ENCODE data around the gene RGS3. TPM values are rescaled to one million over a fixed set of nuclear protein-coding genes. Genes with fewer than 3 reads are reported as not detected.

Gene RGS3
- polyA plus RNA-seq, 2 of the 4 experiments (the other 2 are of a cell fraction): 19.6 to 22.9 TPM

DNA sequence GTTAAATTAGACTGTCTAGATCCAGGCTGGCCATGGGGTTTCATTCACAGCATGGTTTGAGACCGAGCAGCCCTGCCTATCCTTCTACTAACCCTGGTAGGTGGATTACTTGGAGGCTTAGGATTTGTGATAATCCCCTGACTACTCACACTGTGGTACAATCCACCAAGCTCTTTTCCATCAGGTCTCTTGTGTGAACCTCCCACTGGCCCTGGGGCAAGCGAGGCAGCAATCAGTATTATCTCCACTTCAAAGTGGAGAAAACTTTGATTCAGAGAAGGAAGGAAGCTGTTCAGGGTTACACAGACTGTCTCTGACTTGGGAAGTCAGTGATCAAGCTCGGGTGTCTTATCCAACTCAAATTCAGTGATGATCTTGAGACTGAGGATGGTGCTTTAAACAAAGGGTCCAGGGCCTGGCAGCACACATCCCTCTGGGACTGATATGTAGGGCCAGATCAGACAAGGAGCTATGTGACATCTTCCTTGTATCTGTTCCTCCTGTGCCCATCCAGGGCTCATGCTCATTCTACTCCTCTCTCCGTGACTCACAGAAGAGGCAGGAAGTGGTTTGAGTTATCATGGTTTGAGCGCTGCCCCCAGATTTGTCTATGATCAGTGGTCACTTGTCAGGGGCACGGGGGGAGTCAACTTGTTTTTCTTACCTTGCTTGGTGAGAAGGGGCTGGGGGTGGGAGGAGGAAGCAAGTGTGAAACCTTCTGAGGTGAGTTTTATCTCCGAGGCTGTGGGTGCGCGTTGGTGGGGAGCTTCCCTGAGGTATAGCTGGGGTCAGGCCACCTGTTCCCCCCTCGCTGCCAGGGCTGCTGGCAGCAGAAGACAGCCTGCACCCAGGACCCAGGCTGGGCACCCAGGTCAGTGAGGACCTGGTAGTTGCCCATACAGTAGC, 48.6 kb downstream of the RGS3 start:
- ChIA-PET POLR2A (no interaction called here), CTCF (interaction anchor here (1.2 to 3.7 kb wide), 3 partner anchors 9 to 143 kb away, joined by 3 to 11 read pairs (median 4); no protein-coding TSS in a partner anchor)
- Histone ChIP-seq H3K4me3 (no peak overlapping the region), H3K9me3 (no peaks in the 10 kb centered on the region), H3K4me2 (no peak overlapping the region), H3K4me1 (peaks cover 19% of the 10 kb centered on the region; the same call in 2 of the 3 replicates), H3K27ac (no peak overlapping the region)
- FAIRE-seq (no peak), DNase-seq (ENCODE audit: low read depth in 1 of 2, low spot score in 1 of 2) (no peak), ATAC-seq (no peak)
- TF ChIP-seq, protein P1, sequence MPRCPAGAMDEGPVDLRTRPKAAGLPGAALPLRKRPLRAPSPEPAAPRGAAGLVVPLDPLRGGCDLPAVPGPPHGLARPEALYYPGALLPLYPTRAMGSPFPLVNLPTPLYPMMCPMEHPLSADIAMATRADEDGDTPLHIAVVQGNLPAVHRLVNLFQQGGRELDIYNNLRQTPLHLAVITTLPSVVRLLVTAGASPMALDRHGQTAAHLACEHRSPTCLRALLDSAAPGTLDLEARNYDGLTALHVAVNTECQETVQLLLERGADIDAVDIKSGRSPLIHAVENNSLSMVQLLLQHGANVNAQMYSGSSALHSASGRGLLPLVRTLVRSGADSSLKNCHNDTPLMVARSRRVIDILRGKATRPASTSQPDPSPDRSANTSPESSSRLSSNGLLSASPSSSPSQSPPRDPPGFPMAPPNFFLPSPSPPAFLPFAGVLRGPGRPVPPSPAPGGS (IDR thresholded peaks at IDR 0.05): no peak
- TF ChIP-seq NPAS2 (CRISPR knock-in tag; IDR thresholded peaks at IDR 0.05; ENCODE audit: borderline replicate concordance) (no peak), CBX8 (IDR thresholded peaks at IDR 0.05) (no peak), KDM5A (IDR thresholded peaks at IDR 0.05) (no peak), BHLHE40 (IDR thresholded peaks at IDR 0.05; ENCODE audit: low read depth, low read length) (no peak), HOXB13 (CRISPR knock-in tag; IDR thresholded peaks at IDR 0.05; ENCODE audit: low read depth) (no peak)
- WGBS (ENCODE audit: missing lambda C conversion rate): 92% methylated on average over 10 of the region's 10 CpGs

DNA sequence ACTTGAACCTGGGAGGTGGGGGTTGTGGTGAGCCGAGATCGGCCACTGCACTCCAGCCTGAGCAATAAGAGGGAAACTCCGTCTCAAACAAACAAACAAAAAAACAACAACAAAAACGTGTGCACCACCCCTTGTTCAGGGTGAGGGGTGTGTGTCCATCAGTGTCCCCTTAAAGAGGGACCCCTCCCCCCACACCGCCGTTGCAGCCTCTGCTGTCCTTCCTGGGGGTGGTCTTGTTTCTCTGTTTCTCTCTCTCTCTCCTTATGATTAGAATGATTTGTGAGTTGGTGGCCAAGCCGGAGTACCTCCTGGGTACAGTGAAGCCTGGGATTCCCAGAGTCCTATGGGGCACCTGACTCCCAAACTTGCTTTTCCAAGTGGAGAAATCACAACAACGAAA, 49.6 kb downstream of the RGS3 start:
- Histone ChIP-seq H3K4me3 (no peak overlapping the region), H3K4me1 (peaks cover 19% of the 10 kb centered on the region), H3K27ac (no peak overlapping the region), H3K9me3 (no peaks in the 10 kb centered on the region), H3K4me2 (no peak overlapping the region)
- TF ChIP-seq, protein P2, sequence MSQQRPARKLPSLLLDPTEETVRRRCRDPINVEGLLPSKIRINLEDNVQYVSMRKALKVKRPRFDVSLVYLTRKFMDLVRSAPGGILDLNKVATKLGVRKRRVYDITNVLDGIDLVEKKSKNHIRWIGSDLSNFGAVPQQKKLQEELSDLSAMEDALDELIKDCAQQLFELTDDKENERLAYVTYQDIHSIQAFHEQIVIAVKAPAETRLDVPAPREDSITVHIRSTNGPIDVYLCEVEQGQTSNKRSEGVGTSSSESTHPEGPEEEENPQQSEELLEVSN (IDR thresholded peaks at IDR 0.05; ENCODE audit: borderline replicate concordance, low read depth): no peak
- TF ChIP-seq ESRRA (IDR thresholded peaks at IDR 0.05; ENCODE audit: borderline replicate concordance, low read length) (no peak), NFE2L2 (conservative IDR thresholded peaks at IDR 0.05; ENCODE audit: low read length) (no peak), MYC (IDR thresholded peaks at IDR 0.05; ENCODE audit: borderline replicate concordance, low read length) (no peak), NPAS2 (CRISPR knock-in tag; IDR thresholded peaks at IDR 0.05; ENCODE audit: borderline replicate concordance) (no peak), EHF (CRISPR knock-in tag; IDR thresholded peaks at IDR 0.05) (no peak), HOXB5 (CRISPR knock-in tag; IDR thresholded peaks at IDR 0.05) (no peak)
- TF ChIP-seq, protein P1 (IDR thresholded peaks at IDR 0.05): no peak
- ChIA-PET CTCF (interaction anchor here (1.2 to 1.4 kb wide), 4 partner anchors 33 to 142 kb away, joined by 3 to 7 read pairs (median 4); no protein-coding TSS in a partner anchor), POLR2A (no interaction called here)
- ATAC-seq (no peak), FAIRE-seq (no peak), DNase-seq (ENCODE audit: low read depth in 1 of 2, low spot score in 1 of 2) (no peak)
- WGBS (ENCODE audit: missing lambda C conversion rate): 80% methylated on average over 8 of the region's 8 CpGs

DNA sequence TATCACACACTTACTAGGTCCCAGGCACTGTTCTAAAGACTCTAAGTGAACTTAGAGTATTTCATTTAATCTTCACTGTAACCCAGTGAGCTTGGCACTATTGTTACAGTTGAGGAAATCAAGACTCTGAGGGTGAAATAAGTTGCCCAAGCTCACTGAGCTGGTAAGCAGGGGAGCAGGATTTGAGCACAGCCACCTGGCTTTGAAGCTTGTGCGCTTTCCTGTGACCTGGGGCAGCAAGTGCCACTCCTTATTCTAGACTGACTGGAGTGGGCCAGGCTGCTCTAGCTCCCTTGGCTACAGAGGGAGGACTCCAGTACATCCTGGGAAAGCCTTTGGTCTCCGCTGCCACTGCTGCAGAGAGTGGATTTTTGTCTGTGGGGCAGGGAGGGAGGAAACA, 50.0 kb downstream of the RGS3 start:
- no peak overlapping the region for H3K27ac ChIP-seq
- ATAC-seq (no peak), DNase-seq (ENCODE audit: low read depth in 1 of 2, low spot score in 1 of 2) (no peak), FAIRE-seq (no peak)
- H3K4me3 ChIP-seq: no peak overlapping the region
- no peak overlapping the region for H3K4me2 ChIP-seq
- ChIA-PET CTCF (interaction anchor here (1.1 to 1.7 kb wide), 4 partner anchors 19 to 78 kb away, joined by 4 to 7 read pairs (median 6); no protein-coding TSS in a partner anchor), POLR2A (no interaction called here)
- TF ChIP-seq RAD21 (conservative IDR thresholded peaks at IDR 0.05 in 1 of 2, IDR thresholded peaks at IDR 0.05 in 1 of 2) (no peak), TFCP2L1 (CRISPR knock-in tag; IDR thresholded peaks at IDR 0.05) (no peak), NR3C1 (IDR thresholded peaks at IDR 0.05) (no peak), KDM1A (IDR thresholded peaks at IDR 0.05; ENCODE audit: low read depth) (no peak), CBX2 (IDR thresholded peaks at IDR 0.05; ENCODE audit: borderline replicate concordance, low read depth) (no peak), NPAS2 (CRISPR knock-in tag; IDR thresholded peaks at IDR 0.05; ENCODE audit: borderline replicate concordance) (no peak)
- TF ChIP-seq, protein P3, sequence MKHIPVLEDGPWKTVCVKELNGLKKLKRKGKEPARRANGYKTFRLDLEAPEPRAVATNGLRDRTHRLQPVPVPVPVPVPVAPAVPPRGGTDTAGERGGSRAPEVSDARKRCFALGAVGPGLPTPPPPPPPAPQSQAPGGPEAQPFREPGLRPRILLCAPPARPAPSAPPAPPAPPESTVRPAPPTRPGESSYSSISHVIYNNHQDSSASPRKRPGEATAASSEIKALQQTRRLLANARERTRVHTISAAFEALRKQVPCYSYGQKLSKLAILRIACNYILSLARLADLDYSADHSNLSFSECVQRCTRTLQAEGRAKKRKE (CRISPR knock-in tag; IDR thresholded peaks at IDR 0.05; ENCODE audit: low read depth): no peak
- TF ChIP-seq, protein P4, sequence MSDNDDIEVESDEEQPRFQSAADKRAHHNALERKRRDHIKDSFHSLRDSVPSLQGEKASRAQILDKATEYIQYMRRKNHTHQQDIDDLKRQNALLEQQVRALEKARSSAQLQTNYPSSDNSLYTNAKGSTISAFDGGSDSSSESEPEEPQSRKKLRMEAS (IDR thresholded peaks at IDR 0.05): no peak
- peaks cover 19% of the 10 kb centered on the region for H3K4me1 ChIP-seq
- WGBS (ENCODE audit: missing lambda C conversion rate): 96% methylated on average over 2 of the region's 2 CpGs
- H3K9me3 ChIP-seq: no peaks in the 10 kb centered on the region

Data from A549 (cell line).